GM19452 (cell line): ENCODE results near the gene PLAAT1.

ENCODE experiments used
- ATAC-seq: cut with Tn5 transposase; IDR thresholded peaks from one replicate; pipeline ENCODE4 v1.9.1; 2021; ENCODE audit not compliant: unreplicated experiment

PLAAT1 gene

GRCh38 chr3:193250492-193250891 is 9.5 kb downstream of the PLAAT1 start:
- ATAC-seq: no peak

GRCh38 chr3:193253986-193254660 is 13.1 kb downstream of the PLAAT1 start:
- ATAC-seq: no peak

- ATAC-seq: no peak
These were observed 20.9 kb downstream of the PLAAT1 start for GRCh38 chr3:193261970-193262369.

GRCh38 chr3:193262707-193263106 is 21.7 kb downstream of the PLAAT1 start:
- ATAC-seq: no peak

- ATAC-seq: no peak
These were observed 28.5 kb downstream of the PLAAT1 start for GRCh38 chr3:193269343-193270028.

- no peak for ATAC-seq
These were observed 29.4 kb downstream of the PLAAT1 start for GRCh38 chr3:193270451-193270850.

- ATAC-seq: no peak
These were observed 30.2 kb downstream of the PLAAT1 start for GRCh38 chr3:193271101-193271840.

GRCh38 chr3:193292386-193292785 is 51.4 kb downstream of the PLAAT1 start:
- ATAC-seq: no peak

- no peak for ATAC-seq
These were observed 55.0 kb downstream of the PLAAT1 start for GRCh38 chr3:193295985-193296384.

- ATAC-seq: no peak
These were observed 56.4 kb downstream of the PLAAT1 start for GRCh38 chr3:193297421-193297820.

GRCh38 chr3:193301433-193301832 is 60.4 kb downstream of the PLAAT1 start:
- no peak for ATAC-seq

- ATAC-seq: no peak
These were observed 64.3 kb downstream of the PLAAT1 start for GRCh38 chr3:193305356-193305755.

GRCh38 chr3:193310914-193311723 is 70.1 kb downstream of the PLAAT1 start:
- ATAC-seq: no peak

- no peak for ATAC-seq
These were observed 72.3 kb downstream of the PLAAT1 start for GRCh38 chr3:193313061-193313958.

- no peak for ATAC-seq
These were observed 73.1 kb downstream of the PLAAT1 start for GRCh38 chr3:193314161-193314560.

GRCh38 chr3:193317682-193318300 is 76.8 kb downstream of the PLAAT1 start:
- no peak for ATAC-seq
